ENCODE results near the gene PARL.

DNA sequence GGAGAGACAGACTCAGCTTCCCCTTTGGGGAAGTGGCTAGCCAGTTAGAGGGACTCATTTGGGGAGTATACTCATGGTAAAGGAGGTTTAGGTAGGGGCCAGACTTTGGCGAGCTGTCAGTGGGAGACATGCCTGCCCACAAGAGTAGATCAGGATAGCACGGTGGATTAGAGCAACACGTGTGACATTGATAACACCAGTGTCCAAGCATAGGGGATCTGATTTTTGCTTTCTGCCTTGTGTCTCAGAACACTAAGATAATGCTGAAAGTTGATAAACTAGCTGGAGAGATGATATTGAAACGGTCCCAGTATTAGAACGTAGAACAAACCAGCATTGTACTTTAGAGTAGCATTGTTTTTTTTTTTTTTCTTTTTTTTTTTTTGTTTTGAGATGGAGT, 85.2 kb downstream of the PARL start:
- no peak for TF ChIP-seq FOXA1 (IDR thresholded peaks at IDR 0.05)
- no peak for TF ChIP-seq BHLHE40 (IDR thresholded peaks at IDR 0.05; ENCODE audit: borderline replicate concordance)
- TF ChIP-seq SP1 (IDR thresholded peaks at IDR 0.05) = no peak
- TF ChIP-seq FOXM1 (IDR thresholded peaks at IDR 0.05; ENCODE audit: borderline replicate concordance) = no peak
- TF ChIP-seq FOXK2 (IDR thresholded peaks at IDR 0.05) = no peak
- TF ChIP-seq L3MBTL2 (conservative IDR thresholded peaks at IDR 0.05) = no peak
- TF ChIP-seq TARDBP (IDR thresholded peaks at IDR 0.05) = no peak
- TF ChIP-seq SUZ12 (IDR thresholded peaks at IDR 0.05) = no peak
- TF ChIP-seq, protein P1, sequence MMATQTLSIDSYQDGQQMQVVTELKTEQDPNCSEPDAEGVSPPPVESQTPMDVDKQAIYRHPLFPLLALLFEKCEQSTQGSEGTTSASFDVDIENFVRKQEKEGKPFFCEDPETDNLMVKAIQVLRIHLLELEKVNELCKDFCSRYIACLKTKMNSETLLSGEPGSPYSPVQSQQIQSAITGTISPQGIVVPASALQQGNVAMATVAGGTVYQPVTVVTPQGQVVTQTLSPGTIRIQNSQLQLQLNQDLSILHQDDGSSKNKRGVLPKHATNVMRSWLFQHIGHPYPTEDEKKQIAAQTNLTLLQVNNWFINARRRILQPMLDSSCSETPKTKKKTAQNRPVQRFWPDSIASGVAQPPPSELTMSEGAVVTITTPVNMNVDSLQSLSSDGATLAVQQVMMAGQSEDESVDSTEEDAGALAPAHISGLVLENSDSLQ (IDR thresholded peaks at IDR 0.05) = no peak
- no peak for TF ChIP-seq HDGF (IDR thresholded peaks at IDR 0.05; ENCODE audit: borderline replicate concordance)

All from HEK293T (cell line).